ENCODE data around the gene CACNA1E.
A peak's percentile ranks its signal among the peaks of the same experiment; 100 is the strongest.

Gene CACNA1E

DNA sequence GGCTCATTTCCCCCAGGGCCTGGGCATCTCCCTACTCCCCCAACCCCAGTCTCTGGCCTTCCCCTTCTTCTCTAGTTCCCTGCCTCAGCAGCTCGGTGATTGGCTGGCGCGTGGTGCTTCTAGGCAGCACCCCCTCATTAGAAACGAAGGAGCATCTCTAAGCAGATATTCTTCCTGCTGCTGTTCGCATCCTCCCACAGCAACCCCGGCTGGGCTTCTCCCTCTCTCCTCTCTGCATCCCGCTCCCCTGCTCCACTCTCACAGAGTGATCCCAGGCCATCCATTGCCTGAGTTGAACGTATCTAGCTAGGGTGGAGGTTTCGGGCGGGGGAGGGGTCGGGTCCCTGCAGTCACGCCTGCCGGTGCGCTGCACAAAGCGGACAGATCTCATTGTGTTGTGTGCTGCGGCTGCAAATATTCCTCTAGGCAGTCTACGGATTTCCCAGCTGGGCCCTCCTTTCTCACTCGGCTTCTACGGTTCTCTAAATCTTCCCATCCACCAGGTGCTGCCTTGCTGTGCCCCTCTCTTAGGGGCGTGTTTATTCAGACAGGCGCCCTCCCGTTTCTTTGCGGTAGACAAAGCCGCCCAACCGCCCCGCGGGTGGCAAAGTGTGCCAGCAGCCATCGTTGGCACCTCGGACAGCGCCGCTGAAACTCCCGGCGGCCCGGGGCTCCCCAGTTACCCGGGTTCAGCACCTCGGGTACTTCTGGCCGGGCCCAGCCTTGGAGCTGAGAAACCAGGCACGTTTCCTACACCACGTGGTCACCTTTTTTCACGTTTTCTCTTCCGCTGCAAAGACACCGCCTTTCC is 2.2 kb downstream of the CACNA1E start:
- DNase-seq = no peak

DNA sequence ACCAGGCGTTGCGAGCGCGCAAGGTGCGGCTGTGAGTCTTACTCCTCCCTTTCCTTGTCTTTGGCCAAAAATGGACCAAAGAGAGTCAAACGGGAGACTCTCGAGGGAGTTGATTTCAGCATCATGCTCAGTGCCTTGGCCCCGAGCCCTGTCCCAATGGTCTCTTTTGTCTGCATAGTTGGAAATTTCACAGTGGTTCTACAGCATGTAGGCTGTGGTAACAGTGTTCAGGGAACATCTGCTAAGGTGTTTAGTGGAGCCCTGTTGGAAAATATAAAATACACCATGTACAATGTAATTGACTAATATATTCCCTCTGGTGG is 2.7 kb downstream of the CACNA1E start:
- no peak for DNase-seq

DNA sequence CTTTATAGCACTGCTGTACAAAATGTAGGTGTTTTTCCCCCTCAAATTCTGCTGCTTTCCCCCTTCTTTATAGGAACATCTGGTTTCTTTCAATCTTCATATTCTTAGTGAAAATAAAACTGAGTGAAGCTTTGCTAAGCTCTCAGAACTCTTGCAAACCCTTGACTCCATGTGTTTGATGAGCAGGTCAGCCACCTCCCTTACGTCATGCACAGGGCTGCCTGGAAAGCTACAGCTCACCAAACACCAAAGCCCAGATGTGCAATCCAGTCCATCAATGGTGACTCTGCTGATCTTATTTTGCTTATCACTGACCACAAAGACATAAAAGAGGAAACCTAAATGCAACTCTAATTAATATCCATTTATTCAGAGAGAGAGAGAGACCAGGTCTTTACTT is 5.5 kb downstream of the CACNA1E start:
- DNase-seq = no peak

- DNase-seq = no peak
Observed at GRCh38 chr1:181490276-181490675, 7.0 kb downstream of the CACNA1E start.

GRCh38 chr1:181490740-181491712 is 7.7 kb downstream of the CACNA1E start:
- no peak for DNase-seq

GRCh38 chr1:181493166-181493565 is 9.8 kb downstream of the CACNA1E start:
- DNase-seq = no peak

DNA sequence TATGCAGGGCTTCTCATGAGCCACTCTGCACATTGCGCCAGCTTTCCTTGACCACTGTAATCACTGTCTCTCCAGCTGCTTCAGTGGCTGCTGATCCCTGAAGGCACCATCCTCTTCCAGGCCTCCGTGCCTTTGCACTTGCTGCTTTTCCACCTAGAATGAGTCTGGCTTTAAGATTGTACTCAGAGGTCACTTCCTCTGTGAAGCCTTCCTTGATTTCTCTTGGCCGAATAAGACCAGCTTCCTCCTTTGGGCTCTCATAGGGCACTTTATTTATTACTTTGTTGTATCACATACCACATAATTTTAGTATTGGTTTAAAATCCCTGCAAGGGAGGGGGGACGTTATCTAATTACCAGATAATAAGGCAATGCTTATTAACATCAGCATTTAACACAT is 10.6 kb downstream of the CACNA1E start:
- DNase-seq = no peak

DNA sequence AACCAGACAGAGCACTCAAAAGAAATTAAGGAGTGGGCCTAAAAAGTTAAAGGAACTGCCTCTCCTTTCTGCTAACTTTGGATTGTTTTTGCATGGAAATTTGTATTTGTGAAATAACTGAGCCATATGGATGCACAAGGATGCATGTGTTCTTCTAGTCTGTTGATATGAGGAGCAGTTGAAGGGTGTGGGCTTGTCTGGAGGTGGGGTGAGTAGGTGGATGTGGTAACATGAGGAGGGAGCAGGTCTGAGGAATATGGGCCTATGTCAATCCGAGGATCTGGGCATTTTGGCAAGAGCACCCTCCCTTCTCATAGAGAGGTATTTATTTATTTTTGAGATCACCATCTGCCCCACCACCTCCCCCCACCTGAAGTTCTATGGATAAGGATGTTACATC is 13.4 kb downstream of the CACNA1E start:
- no peak for DNase-seq

DNA sequence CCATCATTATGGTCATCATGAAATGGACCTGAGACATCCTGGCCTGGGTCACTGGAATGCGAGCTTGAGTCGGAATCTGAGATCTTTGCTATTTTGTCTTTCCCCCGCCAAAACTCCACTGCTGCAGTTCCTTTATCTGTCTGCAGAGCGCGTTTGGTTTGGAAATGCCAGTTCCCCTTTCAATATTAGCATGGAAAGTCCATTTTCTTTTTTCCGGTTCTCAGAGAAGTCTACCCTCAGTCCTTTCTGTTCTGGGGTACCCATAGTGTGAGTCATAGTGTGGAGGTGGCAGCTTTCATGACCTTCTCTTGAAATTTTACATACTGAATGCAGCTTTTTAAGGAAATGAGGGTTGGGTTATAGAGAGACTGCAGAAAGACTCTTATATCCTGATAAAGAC is 14.6 kb downstream of the CACNA1E start:
- no peak for DNase-seq

DNA sequence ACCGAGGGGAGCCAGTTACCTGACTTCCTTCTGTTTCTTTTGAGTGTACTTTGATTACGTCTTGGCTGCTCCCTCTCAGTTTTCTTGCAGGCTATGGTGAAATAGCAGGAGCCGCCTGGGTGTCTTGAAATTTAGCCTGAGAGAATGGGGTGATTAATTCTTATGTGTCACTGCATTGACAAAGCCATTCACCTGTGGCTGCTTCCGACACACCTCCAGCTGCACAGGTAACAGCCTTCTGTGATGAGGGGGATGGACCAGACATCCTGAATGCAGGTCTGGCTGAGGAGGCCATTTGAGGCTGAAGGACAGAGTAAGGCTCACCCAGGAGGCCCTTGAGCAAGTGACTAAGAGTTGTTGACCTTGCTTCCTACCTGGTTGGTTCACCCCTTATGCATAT is 16.5 kb downstream of the CACNA1E start:
- DNase-seq = no peak

- DNase-seq = no peak
Observed at GRCh38 chr1:181500636-181501035, 17.3 kb downstream of the CACNA1E start.

- DNase-seq = no peak
Observed at GRCh38 chr1:181501612-181502011, 18.3 kb downstream of the CACNA1E start.

DNA sequence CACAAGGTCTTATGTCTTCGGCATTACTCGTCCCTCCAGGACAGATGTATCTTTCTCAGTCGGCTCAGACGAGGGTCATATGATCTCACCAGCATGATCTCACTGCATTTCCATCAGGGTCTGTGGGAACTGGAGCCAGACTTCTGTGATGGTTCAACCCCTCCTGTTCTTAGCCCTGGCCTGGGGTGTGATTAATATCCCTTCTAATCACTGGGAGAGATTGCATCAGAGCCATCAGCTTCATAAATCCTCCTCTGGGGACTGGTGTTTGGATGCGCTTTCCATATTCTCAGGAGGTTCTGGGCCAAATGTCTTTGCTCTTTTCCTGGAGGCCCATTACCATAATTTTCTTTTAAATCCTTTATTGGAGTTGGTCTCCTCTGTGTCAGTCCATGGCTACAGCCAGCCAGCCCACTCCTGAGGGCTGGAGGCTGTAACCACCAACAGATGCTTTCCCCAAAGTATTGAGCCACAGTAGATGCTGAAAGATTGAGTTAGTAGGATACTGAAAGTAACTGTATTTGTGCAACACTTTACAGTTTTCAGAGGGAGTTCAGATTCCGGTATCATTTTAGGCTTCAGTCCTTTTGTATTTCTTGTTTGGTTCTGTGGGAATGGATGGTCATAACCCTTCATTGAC is 20.0 kb downstream of the CACNA1E start:
- no peak for DNase-seq

- peak; percentile 15 for DNase-seq
Observed at GRCh38 chr1:181504399-181504842, 21.1 kb downstream of the CACNA1E start.

GRCh38 chr1:181506563-181507353 is 23.4 kb downstream of the CACNA1E start:
- no peak for DNase-seq

DNA sequence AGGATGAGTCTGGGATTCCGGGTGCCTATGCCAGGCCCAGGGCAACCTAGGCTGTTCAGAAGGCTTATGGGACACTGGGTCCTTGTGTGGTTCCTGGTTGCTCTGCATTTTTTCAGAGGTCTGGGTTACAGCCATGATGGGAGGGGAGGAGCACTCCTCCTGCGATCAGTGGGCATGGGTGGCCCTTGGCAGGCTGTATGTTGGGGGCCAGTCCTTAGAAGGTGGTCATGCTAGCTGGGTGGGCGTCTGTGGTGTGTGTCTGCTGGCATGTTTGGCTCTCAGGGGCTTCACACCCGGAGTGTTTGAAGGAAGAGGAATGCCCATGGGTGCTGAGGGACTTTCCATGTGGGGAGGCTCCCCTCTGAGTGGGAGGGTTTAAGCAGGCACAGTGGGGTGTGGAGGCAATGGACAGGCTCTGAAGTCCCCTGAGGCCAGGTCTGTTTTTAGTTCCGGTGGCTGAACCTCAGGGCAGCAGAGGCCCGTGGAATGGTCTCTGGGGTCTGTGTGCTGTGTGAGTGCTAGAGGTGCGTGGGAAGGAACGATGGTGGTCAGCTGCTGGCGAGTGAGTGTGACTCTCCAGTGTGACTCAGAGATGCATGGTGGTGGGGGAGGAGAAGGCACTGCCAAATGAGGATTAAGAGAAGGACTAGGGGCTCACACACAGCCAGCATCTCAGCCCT is 25.3 kb downstream of the CACNA1E start:
- DNase-seq = no peak

DNA sequence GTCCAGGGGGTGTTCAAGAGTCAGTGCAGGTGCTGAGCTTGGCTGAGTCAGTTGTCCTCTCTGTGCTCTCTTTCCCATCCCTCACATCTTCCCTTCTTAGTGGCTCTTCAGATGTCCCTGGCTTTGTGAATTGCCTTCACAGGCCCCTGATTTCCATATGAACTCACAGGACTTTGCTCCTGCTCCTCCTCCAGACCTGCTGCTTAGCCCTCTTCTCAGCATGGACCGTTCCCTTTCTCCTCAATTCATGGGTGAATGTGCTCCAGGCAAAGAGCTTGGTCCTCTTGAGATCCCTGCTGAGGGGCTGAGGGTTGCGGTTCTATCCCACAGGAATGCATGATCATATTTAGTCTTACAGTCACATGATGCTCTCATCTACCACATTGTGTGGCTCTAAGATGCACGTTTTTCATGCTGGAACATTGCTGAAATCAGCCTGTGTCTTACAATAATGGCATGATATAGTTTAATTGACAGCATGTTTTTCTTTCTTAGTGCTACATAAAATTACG is 30.5 kb downstream of the CACNA1E start:
- DNase-seq = no peak

GRCh38 chr1:181514298-181515290 is 31.3 kb downstream of the CACNA1E start:
- DNase-seq = no peak

- no peak for DNase-seq
Observed at GRCh38 chr1:181516706-181517105, 33.4 kb downstream of the CACNA1E start.

- no peak for DNase-seq
Observed at GRCh38 chr1:181517181-181517875, 34.0 kb downstream of the CACNA1E start.
